ENCODE data around the gene AADACL4.

AADACL4 gene

GRCh38 chr1:12643785-12644184 is at the start of gene AADACL4:
AADACL4 (plus strand) TSS chr1:12644085; CDS start chr1:12644547, 462 bp downstream.
- H3K27ac ChIP-seq = no peak within 1 kb of the TSS
- no peak for DNase-seq (ENCODE audit: low read depth, low spot score)

DNA sequence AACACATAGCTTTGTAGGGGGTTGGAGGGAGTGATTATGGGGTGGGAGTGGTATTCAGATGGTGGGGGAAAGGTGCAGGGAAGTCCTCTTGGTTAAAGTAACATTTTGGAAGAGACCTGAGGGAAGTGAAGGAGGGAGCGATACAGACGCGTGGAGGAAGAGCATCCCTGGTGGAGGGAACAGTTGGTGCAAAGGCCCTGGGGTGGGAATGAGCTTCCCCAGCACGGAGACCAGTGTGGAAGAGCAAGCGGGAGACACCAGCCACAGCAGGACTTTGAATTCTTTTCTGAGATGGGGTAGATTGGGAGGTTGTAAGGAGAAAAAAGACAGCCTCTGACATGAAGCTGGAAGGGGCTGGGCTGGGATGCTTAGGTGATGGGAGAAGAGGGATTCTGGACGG is 49.4 kb upstream of the AADACL4 start:
- peak overlapping the region; percentile 82 for H3K27ac ChIP-seq
- DNase-seq (ENCODE audit: low read depth, low spot score) = no peak

DNA sequence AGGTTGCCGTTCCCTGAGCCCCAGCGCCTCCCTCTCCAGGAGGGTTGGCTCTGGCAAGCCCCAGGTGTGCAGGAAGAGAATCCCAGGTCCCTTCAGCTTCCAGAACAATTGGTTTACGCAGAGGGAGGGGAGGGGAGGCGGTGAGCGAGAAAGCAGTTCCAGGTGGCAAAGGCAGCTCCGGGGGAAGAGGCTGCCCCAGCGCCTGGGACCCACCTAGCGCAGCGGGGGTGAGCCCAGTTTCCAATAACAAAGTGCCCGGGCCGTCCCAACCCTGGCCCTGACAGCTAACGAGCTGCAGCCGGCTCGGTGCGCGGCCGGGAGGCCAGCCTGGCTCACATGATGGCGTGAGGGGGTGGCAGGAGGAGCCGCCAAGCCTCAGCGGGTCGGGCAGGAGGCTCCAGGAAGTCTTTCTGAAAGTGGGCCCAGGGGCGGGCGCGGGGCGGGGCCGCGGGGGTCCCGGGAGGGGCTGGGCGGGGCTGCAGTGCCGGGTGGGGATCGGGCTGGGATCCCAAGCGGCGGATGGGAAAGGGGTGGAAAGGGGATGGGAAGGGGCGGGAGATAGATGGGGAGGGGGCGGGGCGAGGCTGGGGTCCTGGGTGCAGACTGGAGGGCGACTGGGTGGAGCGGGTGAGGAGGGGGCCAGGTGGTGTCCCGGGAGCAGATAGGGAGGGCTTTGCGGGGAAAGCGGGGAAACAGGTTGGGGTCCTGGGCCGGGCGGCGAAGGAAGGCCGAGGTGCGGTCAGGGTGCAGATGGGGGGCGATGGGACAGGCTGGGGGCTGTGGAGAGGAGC is 48.7 kb upstream of the AADACL4 start:
- H3K27ac ChIP-seq = peak overlapping the region; percentile 82
- no peak for DNase-seq (ENCODE audit: low read depth, low spot score)

GRCh38 chr1:12595757-12596006 is 48.2 kb upstream of the AADACL4 start:
- no peak for DNase-seq (ENCODE audit: low read depth, low spot score)
- H3K27ac ChIP-seq = peak overlapping the region; percentile 82

- peak overlapping the region; percentile 82 for H3K27ac ChIP-seq
- no peak for DNase-seq (ENCODE audit: low read depth, low spot score)
Measured at GRCh38 chr1:12596007-12596821, 47.7 kb upstream of the AADACL4 start.

DNA sequence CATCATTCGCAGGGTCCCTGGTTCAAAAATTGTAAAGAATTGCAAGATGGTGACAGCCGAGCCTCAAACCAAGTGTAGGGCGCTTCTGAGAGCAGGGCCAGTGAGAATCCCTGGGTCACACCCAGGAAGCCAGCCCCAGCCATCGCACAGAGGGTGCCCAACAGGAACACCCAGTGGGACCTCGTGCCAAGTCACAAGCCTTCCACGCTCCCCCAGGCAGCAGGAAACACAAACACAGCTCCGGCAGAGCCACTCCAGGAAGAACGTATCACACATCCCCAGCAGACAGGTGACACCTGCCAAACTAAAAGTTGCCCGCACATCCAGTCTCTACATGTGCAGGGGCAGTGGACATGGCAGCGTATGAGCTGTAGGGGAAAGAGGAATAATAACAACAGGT is 46.1 kb upstream of the AADACL4 start:
- no peak for DNase-seq (ENCODE audit: low read depth, low spot score)

GRCh38 chr1:12598974-12599373 is 44.9 kb upstream of the AADACL4 start:
- H3K27ac ChIP-seq = no peak overlapping the region
- DNase-seq (ENCODE audit: low read depth, low spot score) = no peak

More for the DNA sequence above, 46.1 kb upstream of the AADACL4 start:
- H3K27ac ChIP-seq = peak overlapping the region; percentile 13

DNA sequence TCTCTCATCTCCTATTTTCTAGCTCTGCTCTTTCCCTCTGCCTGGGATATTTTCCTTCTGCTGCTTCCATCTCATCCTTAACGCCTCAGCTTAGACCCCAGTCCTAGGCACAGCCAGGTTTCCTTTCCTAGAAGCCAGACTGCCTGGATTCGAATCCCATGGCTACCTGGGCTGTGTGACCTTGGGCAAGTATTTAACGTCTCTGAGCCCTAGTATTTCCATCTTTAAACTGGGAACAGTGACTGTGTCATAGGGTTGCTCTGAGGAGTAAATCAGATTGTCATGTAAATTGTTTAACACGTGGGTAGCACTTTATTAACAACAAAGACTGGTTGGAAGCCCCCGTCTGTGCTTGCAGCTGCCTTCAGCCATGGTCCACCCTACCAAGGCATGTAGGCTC is 44.2 kb upstream of the AADACL4 start:
- DNase-seq (ENCODE audit: low read depth, low spot score) = no peak
- no peak overlapping the region for H3K27ac ChIP-seq

- no peak for DNase-seq (ENCODE audit: low read depth, low spot score)
Measured at GRCh38 chr1:12600335-12600734, 43.5 kb upstream of the AADACL4 start.

GRCh38 chr1:12600880-12601633 is 42.8 kb upstream of the AADACL4 start:
- no peak for DNase-seq (ENCODE audit: low read depth, low spot score)
- no peak overlapping the region for H3K27ac ChIP-seq

More at GRCh38 chr1:12600335-12600734, 43.5 kb upstream of the AADACL4 start:
- H3K27ac ChIP-seq = no peak overlapping the region

DNA sequence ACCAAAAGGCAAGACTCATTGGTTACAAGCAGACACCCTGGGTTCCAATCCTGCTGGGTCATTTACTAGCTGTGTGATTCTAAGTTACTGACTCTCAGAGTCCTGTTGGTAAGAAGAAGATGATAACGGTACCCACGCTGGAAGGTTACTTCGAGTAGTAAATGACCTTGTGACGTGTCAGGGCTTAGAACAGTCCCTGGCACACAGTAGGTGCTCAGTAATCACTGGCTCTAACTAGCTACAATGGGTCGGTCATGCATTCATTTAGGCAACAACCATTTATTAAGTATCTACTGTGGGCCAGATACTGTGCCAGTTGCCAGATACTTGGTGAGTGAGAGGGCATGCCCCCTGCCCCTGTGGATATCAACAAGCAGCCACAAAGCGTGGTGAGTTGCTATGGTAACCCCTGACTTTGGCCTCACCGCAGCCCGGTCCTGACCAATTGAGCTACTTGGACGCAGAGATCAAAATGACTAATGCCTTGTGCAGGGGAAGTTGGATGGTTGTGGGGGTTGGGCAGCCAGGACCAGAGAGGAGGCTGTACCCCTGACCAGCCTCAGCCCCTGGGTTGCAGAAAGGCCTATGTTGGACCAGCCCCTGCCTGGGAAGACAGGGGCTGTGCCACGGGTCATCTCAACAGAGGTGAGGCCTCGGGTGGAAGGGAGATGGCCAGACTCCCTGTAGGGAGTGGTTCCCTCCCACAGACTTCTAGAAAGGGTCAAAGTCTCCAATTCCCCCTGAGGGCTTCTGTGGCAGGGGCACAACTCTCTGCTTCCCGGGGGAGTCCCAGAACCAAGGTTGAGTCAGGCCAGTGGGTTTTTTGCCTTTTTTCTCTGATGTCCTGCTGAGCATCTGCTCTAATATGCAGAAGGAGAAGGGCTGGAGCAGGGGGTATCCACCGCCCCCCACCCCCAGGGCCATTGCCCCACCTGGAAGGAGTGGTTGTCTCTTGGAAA is 41.9 kb upstream of the AADACL4 start:
- no peak overlapping the region for H3K27ac ChIP-seq
- no peak for DNase-seq (ENCODE audit: low read depth, low spot score)

DNA sequence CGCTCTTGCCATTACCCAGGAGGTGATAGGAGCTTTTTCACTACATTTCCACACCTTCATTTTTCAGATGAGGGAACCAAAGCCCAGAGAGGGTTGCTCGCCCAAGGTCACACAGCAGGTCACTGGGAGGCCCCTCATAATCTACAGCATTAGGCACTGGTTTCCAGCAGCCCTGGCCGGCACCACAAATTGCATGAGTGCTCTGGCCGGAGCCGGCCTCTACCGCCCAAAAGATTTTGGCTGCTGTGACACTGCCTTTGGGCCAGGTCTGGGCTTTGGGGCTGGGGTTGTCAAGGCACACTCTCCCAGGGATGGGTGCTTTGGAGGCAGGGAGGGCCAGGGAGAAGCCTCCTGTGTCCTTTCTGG is 41.2 kb upstream of the AADACL4 start:
- no peak for DNase-seq (ENCODE audit: low read depth, low spot score)
- no peak overlapping the region for H3K27ac ChIP-seq

- DNase-seq (ENCODE audit: low read depth, low spot score) = no peak
- no peak overlapping the region for H3K27ac ChIP-seq
Measured at GRCh38 chr1:12603224-12603623, 40.7 kb upstream of the AADACL4 start.

DNA sequence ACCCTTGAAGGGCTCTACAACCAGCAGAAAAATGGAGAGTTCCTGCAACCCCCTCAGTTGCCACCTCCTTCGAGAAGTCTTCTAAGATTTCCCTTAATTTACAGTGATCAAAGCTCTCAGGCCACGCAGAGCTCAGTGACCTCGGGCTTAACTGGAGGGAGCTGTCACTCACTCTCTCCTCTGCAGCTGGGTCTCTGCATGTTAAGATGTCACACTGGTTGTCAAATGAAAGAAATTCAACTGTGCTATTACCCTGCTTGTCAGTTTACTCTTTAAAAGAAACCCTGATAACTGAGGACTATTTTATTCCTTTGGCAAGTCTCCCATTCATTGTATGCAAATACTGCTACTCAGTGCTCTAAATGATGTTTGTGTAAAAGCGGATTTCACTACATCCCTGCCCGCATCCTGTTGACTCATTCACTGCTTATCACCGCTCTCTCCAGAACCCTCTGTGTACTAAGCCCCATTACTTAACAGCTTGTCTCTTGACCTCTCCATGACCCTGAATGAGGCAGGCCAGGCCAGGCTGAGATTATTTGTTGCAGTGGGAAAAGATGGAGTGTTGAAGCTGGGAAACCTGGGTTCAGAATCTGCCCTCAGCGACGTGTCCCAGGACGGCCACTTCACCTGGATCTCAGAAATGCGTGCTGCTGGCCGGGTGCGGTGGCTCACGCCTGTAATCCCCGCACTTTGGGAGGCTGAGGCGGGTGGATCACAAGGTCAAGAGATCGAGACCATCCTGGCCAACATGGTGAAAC is 39.6 kb upstream of the AADACL4 start:
- peak; percentile 90 for DNase-seq (ENCODE audit: low read depth, low spot score)
- H3K27ac ChIP-seq = no peak overlapping the region

- H3K27ac ChIP-seq = no peak overlapping the region
- no peak for DNase-seq (ENCODE audit: low read depth, low spot score)
Measured at GRCh38 chr1:12604986-12605385, 38.9 kb upstream of the AADACL4 start.

DNA sequence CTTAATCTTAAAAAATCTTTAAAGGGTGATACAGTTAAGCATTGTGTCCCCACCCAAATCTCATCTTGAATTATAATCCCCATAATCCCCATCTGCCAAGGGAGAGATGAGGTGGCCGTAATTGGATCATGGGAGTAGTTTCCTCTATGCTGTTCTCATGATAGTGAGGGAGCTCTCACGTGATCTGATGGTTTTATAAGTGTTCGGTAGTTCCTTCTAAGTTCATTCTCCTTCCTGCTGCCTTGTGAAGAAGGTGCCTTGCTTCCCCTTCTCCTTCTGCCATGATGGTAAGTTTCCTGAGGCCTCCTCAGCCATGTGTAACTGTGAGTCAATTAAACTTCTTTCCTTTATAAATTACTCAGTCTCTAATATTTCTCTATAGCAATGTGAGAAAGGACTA is 36.6 kb upstream of the AADACL4 start:
- H3K27ac ChIP-seq = no peak overlapping the region
- no peak for DNase-seq (ENCODE audit: low read depth, low spot score)

DNA sequence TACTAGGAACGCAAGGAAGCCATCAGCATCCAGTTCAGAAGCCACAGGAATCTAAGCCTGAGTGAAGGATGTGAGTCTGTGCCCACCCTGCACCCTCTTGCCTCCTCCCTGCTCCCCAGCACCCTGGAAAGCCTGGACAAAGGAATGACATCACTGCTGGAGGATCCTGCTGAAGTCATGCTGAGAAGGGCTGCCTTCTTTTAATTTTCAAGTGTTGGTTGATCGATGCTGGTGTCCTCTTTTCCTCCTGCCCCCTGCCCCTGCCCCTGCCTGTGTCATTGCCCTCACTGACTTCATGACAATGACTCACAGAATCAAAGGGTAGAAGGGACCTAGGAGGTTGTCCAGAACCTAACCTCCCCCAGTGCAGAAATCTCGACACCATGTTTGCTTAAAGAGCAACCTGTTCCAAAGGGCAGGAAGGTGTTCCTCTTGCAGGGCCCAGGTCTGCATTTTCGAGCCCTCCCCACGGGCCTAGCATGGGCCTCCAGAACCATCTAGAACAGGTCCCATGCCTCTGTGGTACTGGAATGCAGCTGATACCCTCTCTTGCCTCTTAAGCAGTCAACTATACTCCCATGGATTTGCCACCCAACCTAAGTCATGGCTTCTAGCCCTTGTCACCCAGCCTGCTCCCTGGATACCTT is 35.5 kb upstream of the AADACL4 start:
- DNase-seq (ENCODE audit: low read depth, low spot score) = no peak
- H3K27ac ChIP-seq = no peak overlapping the region

- H3K27ac ChIP-seq = no peak overlapping the region
- no peak for DNase-seq (ENCODE audit: low read depth, low spot score)
Measured at GRCh38 chr1:12609469-12610003, 34.3 kb upstream of the AADACL4 start.
